LNCaP clone FGC (cell line): ENCODE data around the gene BCL2L2.
A peak's percentile ranks its signal among the peaks of the same experiment; 100 is the strongest.

ENCODE experiments used
- DNase-seq: peaks from one replicate; pipeline ENCODE4 v3.0.0-alpha.2; 2011; ENCODE audit warnings: low read depth
- H3K4me3 ChIP-seq: 2 replicates; pipeline ENCODE4 v1.5.1; 2011; ENCODE audit warnings: mild to moderate bottlenecking, low read depth, low read length, control low read depth
- CTCF ChIP-seq: IDR thresholded peaks from 2 replicates; pipeline ENCODE4 v1.5.1; 2012; ENCODE audit warnings: mild to moderate bottlenecking; ENCODE audit not compliant: control insufficient read depth, insufficient read depth; ENCODE audit errors: extremely low read depth

The BCL2L2 gene

GRCh38 chr14:23310546-23310945, 3.9 kb downstream of the BCL2L2 start:
- TF ChIP-seq CTCF, result no peak
- no peak overlapping the region for H3K4me3 ChIP-seq
- no peak for DNase-seq

- no peak for TF ChIP-seq CTCF
- no peak overlapping the region for H3K4me3 ChIP-seq
- no peak for DNase-seq
These were observed 9.7 kb downstream of the BCL2L2 start for GRCh38 chr14:23316300-23316699.

GRCh38 chr14:23319746-23320583, 13.3 kb downstream of the BCL2L2 start:
- DNase-seq, result no peak
- no peak for TF ChIP-seq CTCF
- peak overlapping the region; percentile 50 for H3K4me3 ChIP-seq

- H3K4me3 ChIP-seq, result peak within 1 kb of the TSS; percentile 67
- DNase-seq, result peak; percentile 100
- no peak for TF ChIP-seq CTCF
These were observed 14.2 kb downstream of the BCL2L2 start, which contains the start of gene PABPN1 for GRCh38 chr14:23320584-23321571. Gene PABPN1, plus strand, starts transcription at chr14:23321457. Its CDS starts 13 bp downstream, at chr14:23321470.

GRCh38 chr14:23321572-23322547, 15.2 kb downstream of the BCL2L2 start:
- DNase-seq, result no peak
- TF ChIP-seq CTCF, result no peak
- H3K4me3 ChIP-seq, result peak overlapping the region; percentile 67
